Common myeloid progenitor, CD34-positive (primary cell): Measurements from ENCODE around the gene MTURN.

ENCODE experiments used
- CTCF ChIA-PET: fragments of 350-600 bp; sonication (Branson Sonifier 250); formaldehyde crosslinking; loops from one replicate; lab custom pipeline; 2021; ENCODE audit warnings: antibody characterized with exemption; lab: Charles Lee
- POLR2A ChIA-PET: fragments of 350-600 bp; sonication (Branson Sonifier 250); formaldehyde crosslinking; loops from one replicate; lab custom pipeline; 2021; ENCODE audit warnings: antibody characterized with exemption; lab: Charles Lee
- DNase-seq, 3 donors: peaks; one replicate each; pipeline versions ENCODE4 v3.0.0 to v3.0.0-alpha.2; 2013
- H3K27ac ChIP-seq, 2 experiments: 1 replicate in 1 of 2; 2 replicates in 1 of 2; pipeline ENCODE4 v1.7.0; 2013; ENCODE audit warnings: inconsistent platforms in 2 of 2, low read length in 2 of 2, mild to moderate bottlenecking in 2 of 2, low read depth in 1 of 2, moderate library complexity in 1 of 2; ENCODE audit not compliant: severe bottlenecking in 2 of 2, insufficient read depth in 1 of 2, poor library complexity in 1 of 2
- H3K27me3 ChIP-seq, 5 experiments: replicated peaks in 2 of 5; 1 replicate in 3 of 5; 2 replicates in 2 of 5; pipeline versions ENCODE4 v1.6.1 to v1.7.0; 2013; ENCODE audit warnings: low read length in 4 of 5, mild to moderate bottlenecking in 2 of 5, moderate library complexity in 2 of 5, inconsistent platforms in 1 of 5; ENCODE audit not compliant: insufficient read depth in 5 of 5, control insufficient read depth in 4 of 5
- H3K36me3 ChIP-seq, 4 experiments: 1 replicate in 2 of 4; 2 replicates in 2 of 4; pipeline versions ENCODE4 v1.6.1 to v1.7.0; 2013; ENCODE audit warnings: low read length in 3 of 4, control low read depth in 1 of 4, mild to moderate bottlenecking in 1 of 4; ENCODE audit not compliant: control insufficient read depth in 4 of 4, insufficient read depth in 4 of 4
- H3K4me1 ChIP-seq, 4 experiments: 1 replicate in 3 of 4; 2 replicates in 1 of 4; pipeline versions ENCODE4 v1.6.1 to v1.7.1; 2013; ENCODE audit warnings: low read length in 3 of 4, mild to moderate bottlenecking in 3 of 4, control low read depth in 1 of 4, inconsistent platforms in 1 of 4, moderate library complexity in 1 of 4; ENCODE audit not compliant: control insufficient read depth in 4 of 4, insufficient read depth in 4 of 4; ENCODE audit errors: control extremely low read depth in 1 of 4
- H3K4me3 ChIP-seq, 7 experiments: 1 replicate in 4 of 7; 2 replicates in 3 of 7; pipeline versions ENCODE4 v1.5.1 to v1.7.0; 2013; ENCODE audit warnings: mild to moderate bottlenecking in 7 of 7, low read length in 6 of 7, moderate library complexity in 6 of 7, inconsistent platforms in 2 of 7, low read depth in 2 of 7, control low read depth in 1 of 7; ENCODE audit not compliant: insufficient read depth in 4 of 7, control insufficient read depth in 1 of 7; ENCODE audit errors: extremely low read depth in 1 of 7
- H3K9me3 ChIP-seq, 5 experiments: 1 replicate in 4 of 5; 2 replicates in 1 of 5; pipeline versions ENCODE4 v1.6.1 to v1.7.1; 2013; ENCODE audit warnings: low read length in 4 of 5, mild to moderate bottlenecking in 2 of 5, inconsistent platforms in 1 of 5, low read depth in 1 of 5, moderate library complexity in 1 of 5; ENCODE audit not compliant: control insufficient read depth in 4 of 5, insufficient read depth in 2 of 5; ENCODE audit errors: control extremely low read depth in 1 of 5
- WGBS: methylation state at CpG from one replicate; pipeline ENCODE4 v1.1.5; 2013; ENCODE audit not compliant: insufficient coverage; 5-methylcytosine and 5-hydroxymethylcytosine counted together

The MTURN gene

GRCh38 chr7:30181211-30181610 lies 46.4 kb downstream of the MTURN start:
- Histone ChIP-seq H3K4me1 (peaks cover 0 to 2% (median 1%) of the 10 kb centered on the region in 4 experiments), H3K27me3 (no peaks in the 10 kb centered on the region), H3K9me3 (peaks cover 0 to 4% (median 3%) of the 10 kb centered on the region in 5 experiments), H3K36me3 (peaks cover 0 to 11% (median 0%) of the 10 kb centered on the region in 4 experiments), H3K27ac (no peak overlapping the region), H3K4me3 (no peak overlapping the region)
- DNase-seq: no peak
- 100% methylated on average over 6 of the region's 6 CpGs for WGBS
- POLR2A ChIA-PET: no interaction called here
- CTCF ChIA-PET: interaction anchor here (1.1 to 1.4 kb wide), 2 partner anchors 11 to 63 kb away, joined by 3 to 5 read pairs; no protein-coding TSS in a partner anchor

- Histone ChIP-seq H3K36me3 (peaks cover 0 to 13% (median 0%) of the 10 kb centered on the region in 4 experiments), H3K4me1 (peaks cover 0 to 2% (median 1%) of the 10 kb centered on the region in 4 experiments), H3K4me3 (no peak overlapping the region), H3K27me3 (no peaks in the 10 kb centered on the region), H3K9me3 (peaks cover 0 to 10% (median 3%) of the 10 kb centered on the region in 5 experiments), H3K27ac (no peak overlapping the region)
- DNase-seq: no peak
- ChIA-PET POLR2A (no interaction called here), CTCF (interaction anchor here (1.1 to 2.1 kb wide), 2 partner anchors 10 to 63 kb away, joined by 3 to 5 read pairs; no protein-coding TSS in a partner anchor)
- WGBS: 94% methylated on average over 3 of the region's 7 CpGs
Observed at GRCh38 chr7:30181736-30182522, 47.1 kb downstream of the MTURN start.

DNA sequence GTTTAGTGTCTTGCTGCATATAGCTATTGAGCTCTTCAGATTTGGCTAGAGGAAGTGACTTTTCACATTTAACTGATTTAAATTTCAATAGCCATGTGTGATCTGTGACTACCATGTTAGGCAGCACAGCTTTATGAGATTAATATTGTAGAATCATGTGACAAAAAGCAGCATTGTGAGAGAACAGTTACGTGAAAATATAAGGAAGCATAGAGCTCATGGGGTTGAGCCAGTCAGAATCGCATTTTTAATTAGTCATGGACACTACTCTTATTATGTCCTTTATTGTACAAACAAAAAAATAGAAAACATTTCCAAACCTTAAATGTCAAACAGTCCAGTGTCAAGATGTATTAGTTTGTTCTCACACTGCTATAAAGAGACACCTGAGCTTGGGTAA lies 48.0 kb downstream of the MTURN start:
- ChIA-PET CTCF (interaction anchor here (2.1 kb wide), 1 partner anchor 9 kb away, joined by 5 read pairs; no protein-coding TSS in a partner anchor), POLR2A (interaction anchor here (0.6 kb wide), 1 partner anchor 138 kb away, joined by 7 read pairs; no protein-coding TSS in a partner anchor)
- peaks cover 0 to 15% (median 7%) of the 10 kb centered on the region in 5 experiments for H3K9me3 ChIP-seq
- no CpG with 5 or more reads among the region's 2 CpGs for WGBS
- H3K27me3 ChIP-seq: no peaks in the 10 kb centered on the region
- H3K36me3 ChIP-seq: peaks cover 0 to 14% (median 0%) of the 10 kb centered on the region in 4 experiments
- no peak overlapping the region for H3K4me3 ChIP-seq
- no peak for DNase-seq
- H3K27ac ChIP-seq: no peak overlapping the region
- peaks cover 0 to 2% (median 1%) of the 10 kb centered on the region in 4 experiments for H3K4me1 ChIP-seq

GRCh38 chr7:30183749-30184369 lies 49.1 kb downstream of the MTURN start:
- peaks cover 0 to 15% (median 0%) of the 10 kb centered on the region in 4 experiments for H3K36me3 ChIP-seq
- H3K27me3 ChIP-seq: no peaks in the 10 kb centered on the region
- CTCF ChIA-PET: interaction anchor here (2.1 kb wide), 1 partner anchor 8 kb away, joined by 5 read pairs; no protein-coding TSS in a partner anchor
- WGBS: 75% methylated on average over 2 of the region's 4 CpGs
- H3K27ac ChIP-seq: no peak overlapping the region
- no peak for DNase-seq
- no peak overlapping the region for H3K4me3 ChIP-seq
- H3K9me3 ChIP-seq: peaks cover 0 to 16% (median 12%) of the 10 kb centered on the region in 5 experiments
- peaks cover 0 to 1% (median under 1%) of the 10 kb centered on the region in 4 experiments for H3K4me1 ChIP-seq
- POLR2A ChIA-PET: no interaction called here

DNA sequence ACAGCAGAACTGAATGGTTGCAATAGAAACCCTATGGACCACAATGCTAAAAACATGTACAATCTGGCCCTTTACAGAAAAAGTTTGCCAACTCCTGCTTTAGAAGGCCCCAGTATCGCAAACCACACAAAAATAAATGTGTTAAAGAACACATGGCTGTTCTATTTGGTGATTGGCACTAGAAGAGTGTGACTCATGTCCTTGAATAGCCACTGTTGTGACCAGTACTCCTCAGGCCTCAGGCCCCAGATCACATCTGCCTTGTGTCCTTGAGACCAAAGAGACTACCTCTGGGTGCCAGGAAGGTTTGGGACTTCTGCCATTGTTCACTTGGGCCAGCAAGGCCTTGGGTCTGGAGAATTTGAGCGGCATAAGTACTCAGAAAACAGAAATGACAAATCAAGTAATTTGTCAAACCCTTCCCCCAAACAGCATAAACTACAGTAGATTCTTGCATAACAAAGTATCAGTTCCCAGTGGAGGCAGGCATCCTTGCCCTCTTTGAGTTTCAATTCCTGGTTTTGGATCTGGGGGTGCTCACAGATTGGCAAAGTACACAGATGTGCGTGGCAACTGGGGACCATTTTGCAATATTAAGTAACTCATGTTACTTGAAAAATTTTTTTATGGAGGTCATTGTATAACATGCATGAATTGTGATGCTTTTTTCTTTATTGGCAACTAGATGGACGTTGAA lies 50.2 kb downstream of the MTURN start:
- CTCF ChIA-PET: no interaction called here
- POLR2A ChIA-PET: no interaction called here
- DNase-seq: no peak

GRCh38 chr7:30185496-30185895 lies 50.7 kb downstream of the MTURN start:
- peaks cover 0 to 16% (median 0%) of the 10 kb centered on the region in 4 experiments for H3K36me3 ChIP-seq
- ChIA-PET CTCF (interaction anchor here (0.9 kb wide), 1 partner anchor 378 kb away, joined by 3 read pairs; no protein-coding TSS in a partner anchor), POLR2A (no interaction called here)
- no peaks in the 10 kb centered on the region for H3K27me3 ChIP-seq
- H3K4me3 ChIP-seq: no peak overlapping the region
- DNase-seq: no peak
- no peak overlapping the region for H3K27ac ChIP-seq
- H3K9me3 ChIP-seq: peaks cover 0 to 16% (median 13%) of the 10 kb centered on the region in 5 experiments
- H3K4me1 ChIP-seq: no peaks in the 10 kb centered on the region

More for the DNA sequence above, 50.2 kb downstream of the MTURN start:
- Histone ChIP-seq H3K4me3 (no peak overlapping the region), H3K4me1 (no peaks in the 10 kb centered on the region), H3K27me3 (no peaks in the 10 kb centered on the region), H3K27ac (no peak overlapping the region), H3K36me3 (peaks cover 0 to 16% (median 0%) of the 10 kb centered on the region in 4 experiments), H3K9me3 (peaks cover 0 to 16% (median 13%) of the 10 kb centered on the region in 5 experiments)
- WGBS: 100% methylated on average over 2 of the region's 4 CpGs
